Medulla oblongata (tissue), 1 donor: ENCODE results near the gene PAFAH1B2.
"Not testable (repeated sequence)": the region's sequence is repeated elsewhere in the genome, so short reads cannot be mapped to it uniquely, and the experiment has no call there.

Experiments used
- DNase-seq: peaks from one replicate; pipeline ENCODE4 v3.0.0-alpha.2; 2015; ENCODE audit errors: extremely low spot score

PAFAH1B2 gene

GRCh38 chr11:117172724-117173421 is 28.8 kb downstream of the PAFAH1B2 start:
- DNase-seq = no peak

GRCh38 chr11:117175104-117175503 is 31.0 kb downstream of the PAFAH1B2 start:
- DNase-seq = peak; percentile 88

GRCh38 chr11:117175781-117176180 is 31.7 kb downstream of the PAFAH1B2 start:
- DNase-seq = no peak

- DNase-seq = no peak
Measured at GRCh38 chr11:117176186-117176585, 32.1 kb downstream of the PAFAH1B2 start.

- no peak for DNase-seq
Measured at GRCh38 chr11:117177534-117178209, 33.6 kb downstream of the PAFAH1B2 start.

- DNase-seq = peak; percentile 96
Measured at GRCh38 chr11:117178210-117179034, 34.3 kb downstream of the PAFAH1B2 start, which contains the start of gene SIDT2. Gene SIDT2, plus strand, starts transcription at chr11:117178743. Its CDS starts 521 bp downstream, at chr11:117179264.

- peak; percentile 29 for DNase-seq
Measured at GRCh38 chr11:117179048-117179999, 35.2 kb downstream of the PAFAH1B2 start.

GRCh38 chr11:117180020-117180419 is 35.9 kb downstream of the PAFAH1B2 start:
- peak; percentile 47 for DNase-seq

- DNase-seq = peak; percentile 89
Measured at GRCh38 chr11:117180661-117181585, 36.8 kb downstream of the PAFAH1B2 start.

GRCh38 chr11:117181586-117182550 is 37.8 kb downstream of the PAFAH1B2 start:
- DNase-seq = no peak

GRCh38 chr11:117182551-117182935 is 38.5 kb downstream of the PAFAH1B2 start:
- DNase-seq = no peak

GRCh38 chr11:117183178-117183577 is 39.1 kb downstream of the PAFAH1B2 start:
- DNase-seq = not testable (repeated sequence)

- no peak for DNase-seq
Measured at GRCh38 chr11:117183724-117184349, 39.8 kb downstream of the PAFAH1B2 start.

- peak; percentile 53 for DNase-seq
Measured at GRCh38 chr11:117185736-117186430, 41.8 kb downstream of the PAFAH1B2 start.

GRCh38 chr11:117186431-117186761 is 42.3 kb downstream of the PAFAH1B2 start:
- DNase-seq = no peak

- no peak for DNase-seq
Measured at GRCh38 chr11:117187007-117187406, 42.9 kb downstream of the PAFAH1B2 start.

- DNase-seq = no peak
Measured at GRCh38 chr11:117187428-117187798, 43.3 kb downstream of the PAFAH1B2 start.
